Calu3 (cell line): ENCODE data around the gene LGALSL. TPM values are rescaled to one million over a fixed set of nuclear protein-coding genes. Genes with fewer than 3 reads are reported as not detected.

Experiments used
- BruUV-seq: library from RNA; stranded (reverse); fragments of 400-500 nt; replicated peaks from 2 replicates; lab custom pipeline; 2021; lab: Mats Ljungman, UMichigan
- CTCF ChIA-PET: fragments of 300-600 bp; sonication (Branson Sonifier 250); formaldehyde crosslinking; loops from one replicate; lab custom pipeline; 2022; ENCODE audit warnings: antibody characterized with exemption; lab: Charles Lee
- DNase-seq: peaks from one replicate; pipeline ENCODE4 v3.0.0; 2022
- H3K27ac Mint-ChIP-seq: one replicate; pipeline ENCODE4 v1.8.0; 2022; ENCODE audit warnings: mixed read lengths; ENCODE audit not compliant: unreplicated experiment
- H3K27me3 Mint-ChIP-seq: one replicate; pipeline ENCODE4 v1.8.0; 2022; ENCODE audit warnings: mixed read lengths; ENCODE audit not compliant: unreplicated experiment
- H3K36me3 Mint-ChIP-seq: one replicate; pipeline ENCODE4 v1.8.0; 2022; ENCODE audit warnings: mild to moderate bottlenecking, moderate library complexity, mixed read lengths; ENCODE audit not compliant: insufficient read depth, unreplicated experiment
- H3K4me1 Mint-ChIP-seq: one replicate; pipeline ENCODE4 v1.8.0; 2022; ENCODE audit warnings: mild to moderate bottlenecking, low read depth, mixed read lengths; ENCODE audit not compliant: unreplicated experiment
- H3K4me3 Mint-ChIP-seq: one replicate; pipeline ENCODE4 v1.8.0; 2022; ENCODE audit warnings: mild to moderate bottlenecking, low read depth, moderate library complexity, mixed read lengths; ENCODE audit not compliant: unreplicated experiment
- H3K9me3 Mint-ChIP-seq: one replicate; pipeline ENCODE4 v1.8.0; 2022; ENCODE audit warnings: low read depth, mixed read lengths; ENCODE audit not compliant: unreplicated experiment
- intact Hi-C: fragments of 100-400 bp; cut with micrococcal nuclease; formaldehyde crosslinking; loops from one replicate; pipeline ENCODE4 v1.10.0; 2022; ENCODE audit not compliant: unreplicated experiment
- total RNA-seq: library from RNA; stranded (reverse); gene quantifications from 2 replicates; pipeline ENCODE4 v1.2.3, GENCODE V29; 2022
- TF ChIP-seq, protein P1 (sequence below): fragments of 200-600 bp; IDR thresholded peaks from one replicate; pipeline ENCODE4 v1.8.0; 2022; ENCODE audit warnings: antibody characterized with exemption; ENCODE audit not compliant: unreplicated experiment

The LGALSL gene
- total RNA-seq, 1 experiment from 2014 or later, result 12.1 TPM

DNA sequence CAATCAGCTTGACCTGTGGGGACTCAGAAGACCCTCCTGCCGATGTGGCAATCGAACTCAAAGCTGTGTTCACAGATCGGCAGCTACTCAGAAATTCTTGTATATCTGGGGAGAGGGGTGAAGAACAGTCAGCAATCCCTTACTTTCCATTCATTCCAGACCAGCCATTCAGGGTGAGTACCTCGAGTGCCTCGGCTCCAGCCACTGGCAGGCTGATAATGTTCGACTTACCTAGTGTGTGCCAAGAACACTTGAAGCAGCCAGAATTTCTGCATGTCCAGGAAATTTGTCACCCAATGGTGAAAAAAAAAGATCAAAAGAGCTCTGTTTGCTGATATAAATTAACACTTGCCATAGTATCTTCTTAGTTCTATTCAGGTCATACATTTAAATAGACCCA lies 2.3 kb downstream of the LGALSL start:
- no peak overlapping the region for H3K27ac Mint-ChIP-seq
- no TSS peak for BruUV-seq
- no peaks in the 10 kb centered on the region for H3K27me3 Mint-ChIP-seq
- intact Hi-C loops, result no loop called here
- DNase-seq, result no peak
- TF ChIP-seq, protein P1, sequence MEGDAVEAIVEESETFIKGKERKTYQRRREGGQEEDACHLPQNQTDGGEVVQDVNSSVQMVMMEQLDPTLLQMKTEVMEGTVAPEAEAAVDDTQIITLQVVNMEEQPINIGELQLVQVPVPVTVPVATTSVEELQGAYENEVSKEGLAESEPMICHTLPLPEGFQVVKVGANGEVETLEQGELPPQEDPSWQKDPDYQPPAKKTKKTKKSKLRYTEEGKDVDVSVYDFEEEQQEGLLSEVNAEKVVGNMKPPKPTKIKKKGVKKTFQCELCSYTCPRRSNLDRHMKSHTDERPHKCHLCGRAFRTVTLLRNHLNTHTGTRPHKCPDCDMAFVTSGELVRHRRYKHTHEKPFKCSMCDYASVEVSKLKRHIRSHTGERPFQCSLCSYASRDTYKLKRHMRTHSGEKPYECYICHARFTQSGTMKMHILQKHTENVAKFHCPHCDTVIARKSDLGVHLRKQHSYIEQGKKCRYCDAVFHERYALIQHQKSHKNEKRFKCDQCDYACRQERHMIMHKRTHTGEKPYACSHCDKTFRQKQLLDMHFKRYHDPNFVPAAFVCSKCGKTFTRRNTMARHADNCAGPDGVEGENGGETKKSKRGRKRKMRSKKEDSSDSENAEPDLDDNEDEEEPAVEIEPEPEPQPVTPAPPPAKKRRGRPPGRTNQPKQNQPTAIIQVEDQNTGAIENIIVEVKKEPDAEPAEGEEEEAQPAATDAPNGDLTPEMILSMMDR, result no peak
- H3K4me1 Mint-ChIP-seq, result peaks cover 8% of the 10 kb centered on the region
- H3K4me3 Mint-ChIP-seq, result no peak overlapping the region
- H3K36me3 Mint-ChIP-seq, result peaks cover 27% of the 10 kb centered on the region
- CTCF ChIA-PET, result interaction anchor here (0.7 kb wide), 1 partner anchor 315 kb away, joined by 3 read pairs; no protein-coding TSS in a partner anchor
- H3K9me3 Mint-ChIP-seq, result no peaks in the 10 kb centered on the region

DNA sequence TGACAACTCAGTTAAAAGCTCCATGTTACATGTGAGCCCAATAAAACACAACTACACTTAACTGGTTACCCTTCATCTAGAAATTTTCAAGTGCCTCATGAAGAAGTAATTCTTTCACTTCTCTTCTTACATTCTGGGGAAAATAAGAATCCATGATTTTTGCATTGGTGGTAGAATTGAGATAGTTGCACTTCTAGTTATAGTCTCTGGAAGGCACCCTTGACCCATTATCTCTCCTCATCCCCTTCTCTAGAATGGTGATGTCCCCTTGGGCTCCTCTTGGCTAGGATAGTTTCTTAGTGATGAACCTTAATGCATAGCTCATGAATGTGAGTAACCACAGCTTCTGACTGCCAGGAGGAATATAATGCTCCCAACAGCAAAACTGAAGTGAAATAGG lies 3.6 kb downstream of the LGALSL start:
- TF ChIP-seq, protein P1, result no peak
- no peak for DNase-seq
- no TSS peak for BruUV-seq
- intact Hi-C loops, result no loop called here
- H3K9me3 Mint-ChIP-seq, result no peaks in the 10 kb centered on the region
- H3K4me3 Mint-ChIP-seq, result no peak overlapping the region
- H3K27ac Mint-ChIP-seq, result no peak overlapping the region
- H3K27me3 Mint-ChIP-seq, result no peaks in the 10 kb centered on the region
- H3K36me3 Mint-ChIP-seq, result peaks cover 27% of the 10 kb centered on the region
- CTCF ChIA-PET, result interaction anchor here (0.7 kb wide), 1 partner anchor 523 kb away, joined by 5 read pairs; no protein-coding TSS in a partner anchor
- H3K4me1 Mint-ChIP-seq, result peaks cover 8% of the 10 kb centered on the region

DNA sequence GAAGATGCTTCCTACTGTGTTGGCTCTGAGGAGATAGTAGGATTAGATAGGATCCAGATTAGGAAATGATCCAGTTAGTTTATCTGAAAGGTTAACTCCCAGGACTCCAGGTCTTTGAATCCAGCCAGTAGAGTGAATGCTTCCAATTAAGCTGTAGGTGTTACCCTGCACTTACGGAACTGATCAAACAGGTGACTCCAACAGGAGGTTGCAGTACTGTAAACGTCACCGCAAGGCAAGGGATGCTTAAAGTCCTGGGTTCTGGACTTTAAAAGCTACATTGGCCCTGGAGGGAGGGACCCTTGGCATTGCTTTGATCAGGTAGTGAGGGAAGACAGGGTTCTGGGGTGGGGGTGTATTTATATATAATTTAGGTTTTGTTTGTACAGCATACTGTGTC lies 5.6 kb downstream of the LGALSL start:
- Mint-ChIP-seq H3K9me3 (no peaks in the 10 kb centered on the region), H3K4me1 (no peaks in the 10 kb centered on the region), H3K27ac (no peak overlapping the region), H3K4me3 (no peak overlapping the region), H3K27me3 (no peaks in the 10 kb centered on the region), H3K36me3 (peaks cover 15% of the 10 kb centered on the region)
- no peak for DNase-seq
- TF ChIP-seq, protein P1, result no peak
- BruUV-seq, result no TSS peak
- CTCF ChIA-PET, result no interaction called here
- intact Hi-C loops, result no loop called here

DNA sequence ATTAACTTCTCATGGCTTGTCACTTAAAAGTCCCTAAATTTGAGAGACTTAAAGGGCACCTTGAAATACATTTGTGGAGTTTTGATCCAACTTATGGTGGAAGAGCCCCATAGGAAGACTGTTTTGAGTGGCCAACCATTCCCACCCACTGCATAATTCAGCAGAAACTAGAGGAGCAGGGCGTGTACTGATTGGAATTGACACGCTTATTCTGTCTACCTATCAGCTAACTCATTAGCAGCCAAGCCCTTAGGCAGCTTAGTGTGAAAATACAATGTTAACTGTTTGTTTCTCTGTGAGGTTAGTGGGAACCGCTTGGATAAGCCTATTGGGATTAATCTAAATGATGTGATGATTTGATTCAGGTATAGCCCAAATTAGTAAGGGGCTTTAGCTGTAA lies 6.4 kb downstream of the LGALSL start:
- Mint-ChIP-seq H3K27me3 (no peaks in the 10 kb centered on the region), H3K9me3 (no peaks in the 10 kb centered on the region), H3K4me1 (no peaks in the 10 kb centered on the region), H3K36me3 (peaks cover 7% of the 10 kb centered on the region), H3K4me3 (no peak overlapping the region), H3K27ac (no peak overlapping the region)
- no TSS peak for BruUV-seq
- TF ChIP-seq, protein P1, result no peak
- no peak for DNase-seq
- intact Hi-C loops, result no loop called here
- CTCF ChIA-PET, result no interaction called here
